Esophagus squamous epithelium (tissue), 5 donors: Measurements from ENCODE around the gene SMYD2. TPM values are rescaled to one million over a fixed set of nuclear protein-coding genes. Genes with fewer than 3 reads are reported as not detected.

Experiments
- DNase-seq: peaks from one replicate; lab custom pipeline; 2025; lab: John Stamatoyannopoulos, UW
- H3K27ac ChIP-seq, 4 donors: fragments of 200-600 bp; sonication (generic); one replicate each; pipeline ENCODE4 v1.5.1; 2016 to 2019; ENCODE audit warnings: mild to moderate bottlenecking in 1 of 4
- H3K27me3 ChIP-seq, 4 donors: fragments of 200-600 bp; sonication (generic); 1 replicate in 3 of 4; 2 replicates in 1 of 4; pipeline versions ENCODE4 v1.5.1 to v1.6.0; 2017 to 2021; ENCODE audit warnings: antibody characterized with exemption in 1 of 4
- H3K36me3 ChIP-seq, 3 donors: fragments of 200-600 bp; sonication (generic); one replicate each; pipeline ENCODE4 v1.5.1; 2016 to 2019
- H3K4me1 ChIP-seq, 3 donors: fragments of 200-600 bp; sonication (generic); one replicate each; pipeline ENCODE4 v1.5.1; 2017 to 2019
- H3K4me3 ChIP-seq, 4 donors: fragments of 200-600 bp; sonication (generic); 1 replicate in 3 of 4; 2 replicates in 1 of 4; pipeline ENCODE4 v1.5.1; 2016 to 2019; ENCODE audit warnings: mild to moderate bottlenecking in 2 of 4, moderate library complexity in 1 of 4
- H3K9me3 ChIP-seq, 3 donors: fragments of 200-600 bp; sonication (generic); one replicate each; pipeline ENCODE4 v1.5.1; 2016 to 2019
- CTCF ChIP-seq, 6 experiments: fragments of 450-650 bp in 4 of 6; fragments of 200-600 bp in 2 of 6; sonication (generic) in 2 of 6; IDR thresholded peaks; one replicate each; pipeline ENCODE4 v1.5.1; 2016 to 2019; ENCODE audit warnings: antibody characterized with exemption in 6 of 6, mild to moderate bottlenecking in 4 of 6, moderate library complexity in 4 of 6
- POLR2A ChIP-seq, 4 donors: fragments of 450-650 bp; IDR thresholded peaks; one replicate each; pipeline ENCODE4 v1.6.1; 2017; ENCODE audit warnings: antibody characterized with exemption in 4 of 4, mild to moderate bottlenecking in 4 of 4, moderate library complexity in 3 of 4
- WGBS, 2 donors: methylation state at CpG; one replicate each; pipeline ENCODE4 v1.1.5; 2018; 5-methylcytosine and 5-hydroxymethylcytosine counted together
- intact Hi-C: fragments of 100-400 bp; cut with DNase I; formaldehyde crosslinking; loops from one replicate; pipeline ENCODE4 v1.15.0; 2022
- total RNA-seq, 4 donors: library from RNA; depleted of rRNA; stranded (reverse); fragments of >200 nt; gene quantifications; one replicate each; pipeline ENCODE4 v1.1.0, GENCODE V29; 2016
- donor health status: DM: yes; HTN: yes; CAD: no.

SMYD2 gene
- total RNA-seq, 4 donors from 2014 or later, result 19.0 to 35.5 (median 30.4) TPM

GRCh38 chr1:214351551-214352277 is 70.8 kb downstream of the SMYD2 start:
- TF ChIP-seq POLR2A (IDR thresholded peaks at IDR 0.05) (no peak), CTCF (IDR thresholded peaks at IDR 0.05) (no peak)
- intact Hi-C loops, result no loop called here
- no peak for DNase-seq
- no peaks in the 10 kb centered on the region for H3K4me1 ChIP-seq
- WGBS, 2 donors, result 39 to 54% methylated on average over 2 of the region's 2 CpGs
- H3K27ac ChIP-seq, result no peak overlapping the region
- H3K27me3 ChIP-seq, result no peaks in the 10 kb centered on the region
- H3K9me3 ChIP-seq, result no peaks in the 10 kb centered on the region
- H3K36me3 ChIP-seq, result peaks cover 0 to 57% (median 0%) of the 10 kb centered on the region in 3 donors
- no peak overlapping the region for H3K4me3 ChIP-seq

- H3K27ac ChIP-seq, result no peak overlapping the region
- no peak overlapping the region for H3K4me3 ChIP-seq
- H3K4me1 ChIP-seq, result no peaks in the 10 kb centered on the region
- no peaks in the 10 kb centered on the region for H3K9me3 ChIP-seq
- TF ChIP-seq POLR2A (IDR thresholded peaks at IDR 0.05) (no peak), CTCF (IDR thresholded peaks at IDR 0.05) (no peak)
- no peaks in the 10 kb centered on the region for H3K27me3 ChIP-seq
- intact Hi-C loops, result no loop called here
- no peak for DNase-seq
- H3K36me3 ChIP-seq, result peaks cover 0 to 59% (median 7%) of the 10 kb centered on the region in 3 donors
- 86 to 91% methylated on average over 3 to 4 of the region's 4 CpGs for WGBS, 2 donors
These were observed 71.9 kb downstream of the SMYD2 start for GRCh38 chr1:214352838-214353237.

GRCh38 chr1:214354440-214355148 is 73.6 kb downstream of the SMYD2 start:
- Histone ChIP-seq H3K27ac (no peak overlapping the region), H3K9me3 (no peaks in the 10 kb centered on the region), H3K4me1 (no peaks in the 10 kb centered on the region), H3K27me3 (no peaks in the 10 kb centered on the region), H3K4me3 (no peak overlapping the region), H3K36me3 (peaks cover 0 to 68% (median 7%) of the 10 kb centered on the region in 3 donors)
- TF ChIP-seq CTCF (IDR thresholded peaks at IDR 0.05) (no peak), POLR2A (IDR thresholded peaks at IDR 0.05) (no peak)
- WGBS, 2 donors, result 52 to 63% methylated on average over 4 of the region's 4 CpGs
- intact Hi-C loops, result no loop called here
- DNase-seq, result no peak

- Histone ChIP-seq H3K36me3 (peaks cover 0 to 100% (median 10%) of the 10 kb centered on the region in 3 donors), H3K9me3 (no peaks in the 10 kb centered on the region), H3K4me3 (no peak overlapping the region), H3K27me3 (no peaks in the 10 kb centered on the region), H3K27ac (no peak overlapping the region), H3K4me1 (no peaks in the 10 kb centered on the region)
- TF ChIP-seq CTCF (IDR thresholded peaks at IDR 0.05) (no peak), POLR2A (IDR thresholded peaks at IDR 0.05) (no peak)
- 83 to 92% methylated on average over 5 of the region's 5 CpGs for WGBS, 2 donors
- DNase-seq, result no peak
- intact Hi-C loops, result no loop called here
These were observed 79.2 kb downstream of the SMYD2 start for GRCh38 chr1:214360116-214360515.

- DNase-seq, result no peak
- H3K4me1 ChIP-seq, result no peaks in the 10 kb centered on the region
- H3K27ac ChIP-seq, result no peak overlapping the region
- peaks cover 0 to 98% (median 10%) of the 10 kb centered on the region in 3 donors for H3K36me3 ChIP-seq
- no peaks in the 10 kb centered on the region for H3K9me3 ChIP-seq
- no peaks in the 10 kb centered on the region for H3K27me3 ChIP-seq
- H3K4me3 ChIP-seq, result no peak overlapping the region
- no peak for TF ChIP-seq CTCF (IDR thresholded peaks at IDR 0.05)
- TF ChIP-seq POLR2A (IDR thresholded peaks at IDR 0.05), result no peak
- 67 to 73% methylated on average over 3 of the region's 3 CpGs for WGBS, 2 donors
- intact Hi-C loops, result no loop called here
These were observed 79.7 kb downstream of the SMYD2 start for GRCh38 chr1:214360525-214361164.
